ENCODE measurements around the gene XRCC6.
"Not testable (repeated sequence)": the region's sequence is repeated elsewhere in the genome, so short reads cannot be mapped to it uniquely, and the experiment has no call there.

The XRCC6 gene

GRCh38 chr22:41598891-41599635 is 22.0 kb upstream of the XRCC6 start:
- no peak for DNase-seq

GRCh38 chr22:41600976-41601375 is 20.1 kb upstream of the XRCC6 start:
- no peak for DNase-seq

GRCh38 chr22:41603873-41604332 is 17.2 kb upstream of the XRCC6 start:
- DNase-seq: peak; percentile 38

GRCh38 chr22:41608386-41608785 is 12.7 kb upstream of the XRCC6 start:
- DNase-seq: no peak

- DNase-seq: no peak
Measured at GRCh38 chr22:41612603-41613306, 8.3 kb upstream of the XRCC6 start.

- no peak for DNase-seq
Measured at GRCh38 chr22:41613456-41613855, 7.6 kb upstream of the XRCC6 start.

- DNase-seq: peak; percentile 44
Measured at GRCh38 chr22:41619979-41620588, 1.0 kb upstream of the XRCC6 start.

- no peak for DNase-seq
Measured at GRCh38 chr22:41620589-41621098, 451 bp upstream of the XRCC6 start, which contains the start of gene DESI1. DESI1 (minus strand) TSS chr22:41621043; CDS start chr22:41620839, 204 bp downstream.

GRCh38 chr22:41621911-41622179 is 750 bp downstream of the XRCC6 start:
- DNase-seq: no peak

- no peak for DNase-seq
Measured at GRCh38 chr22:41625577-41625976, 4.5 kb downstream of the XRCC6 start.

- not testable (repeated sequence) for DNase-seq
Measured at GRCh38 chr22:41631115-41631514, 10.0 kb downstream of the XRCC6 start.

- DNase-seq: not testable (repeated sequence)
Measured at GRCh38 chr22:41631615-41632014, 10.5 kb downstream of the XRCC6 start.

GRCh38 chr22:41634610-41635009 is 13.5 kb downstream of the XRCC6 start:
- DNase-seq: not testable (repeated sequence)

- no peak for DNase-seq
Measured at GRCh38 chr22:41636467-41636866, 15.4 kb downstream of the XRCC6 start.

- DNase-seq: not testable (repeated sequence)
Measured at GRCh38 chr22:41637623-41638022, 16.5 kb downstream of the XRCC6 start.

- DNase-seq: no peak
Measured at GRCh38 chr22:41638124-41638523, 17.0 kb downstream of the XRCC6 start.

- DNase-seq: no peak
Measured at GRCh38 chr22:41638748-41639147, 17.7 kb downstream of the XRCC6 start.

- DNase-seq: no peak
Measured at GRCh38 chr22:41641854-41642253, 20.8 kb downstream of the XRCC6 start.

- no peak for DNase-seq
Measured at GRCh38 chr22:41642331-41643110, 21.4 kb downstream of the XRCC6 start.

GRCh38 chr22:41647771-41648170 is 26.7 kb downstream of the XRCC6 start:
- DNase-seq: no peak

- no peak for DNase-seq
Measured at GRCh38 chr22:41648432-41648831, 27.3 kb downstream of the XRCC6 start.

- no peak for DNase-seq
Measured at GRCh38 chr22:41650229-41650628, 29.1 kb downstream of the XRCC6 start.

GRCh38 chr22:41650821-41651220 is 29.7 kb downstream of the XRCC6 start:
- DNase-seq: no peak
